ENCODE measurements around the gene RELN. TPM values are rescaled to one million over a fixed set of nuclear protein-coding genes. Genes with fewer than 3 reads are reported as not detected.
"Not testable (repeated sequence)": the region's sequence is repeated elsewhere in the genome, so short reads cannot be mapped to it uniquely, and the experiment has no call there.

The RELN gene
- total RNA-seq, 1 donor, result under 0.01 TPM

DNA sequence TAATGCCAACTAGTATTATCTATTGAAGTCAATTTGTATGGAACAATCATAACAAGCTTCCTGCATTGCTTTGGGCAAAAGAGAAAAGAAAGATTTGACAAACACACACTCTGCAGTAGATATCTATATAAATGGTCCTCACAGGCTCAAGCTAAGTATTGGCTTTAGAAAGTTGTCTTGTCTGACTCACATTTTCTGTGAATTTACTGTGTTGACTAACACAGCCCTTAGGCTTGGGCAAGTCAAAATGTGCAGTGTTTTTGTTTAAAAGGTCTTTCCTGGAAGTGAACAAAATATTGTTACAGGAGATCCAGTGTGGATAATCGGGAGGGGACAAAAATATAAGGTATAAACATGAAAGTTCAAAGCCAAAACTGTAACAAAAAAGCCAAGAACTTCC lies 194.4 kb downstream of the RELN start:
- Histone ChIP-seq H3K27me3 (ENCODE audit: insufficient read depth, low read length) (no peaks in the 10 kb centered on the region), H3K4me1 (ENCODE audit: insufficient read depth, low read length) (no peaks in the 10 kb centered on the region), H3K4me3 (ENCODE audit: low read length) (no peak overlapping the region), H3K9me3 (ENCODE audit: low read depth, low read length) (no peaks in the 10 kb centered on the region)

DNA sequence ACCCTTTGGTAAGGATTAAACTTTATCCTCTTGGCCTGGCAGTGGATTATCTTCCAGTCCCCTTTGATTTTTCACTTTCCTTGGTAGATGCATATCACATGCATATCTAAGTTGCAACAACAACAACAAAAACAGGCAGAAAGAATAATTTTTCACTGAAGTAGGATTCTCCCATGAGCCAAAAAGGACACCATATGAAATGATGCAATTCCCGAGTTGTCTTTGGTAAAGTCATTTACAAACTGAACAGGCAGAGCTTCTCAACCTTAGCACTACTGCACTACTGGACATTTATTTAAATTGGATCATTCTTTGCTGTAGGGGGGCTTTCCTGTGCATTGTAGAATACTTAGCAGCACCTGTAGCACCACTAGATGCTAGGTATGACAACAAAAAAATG lies 195.0 kb downstream of the RELN start:
- Histone ChIP-seq H3K27me3 (ENCODE audit: insufficient read depth, low read length) (no peaks in the 10 kb centered on the region), H3K9me3 (ENCODE audit: low read depth, low read length) (no peaks in the 10 kb centered on the region), H3K4me3 (ENCODE audit: low read length) (no peak overlapping the region), H3K4me1 (ENCODE audit: insufficient read depth, low read length) (no peaks in the 10 kb centered on the region)

DNA sequence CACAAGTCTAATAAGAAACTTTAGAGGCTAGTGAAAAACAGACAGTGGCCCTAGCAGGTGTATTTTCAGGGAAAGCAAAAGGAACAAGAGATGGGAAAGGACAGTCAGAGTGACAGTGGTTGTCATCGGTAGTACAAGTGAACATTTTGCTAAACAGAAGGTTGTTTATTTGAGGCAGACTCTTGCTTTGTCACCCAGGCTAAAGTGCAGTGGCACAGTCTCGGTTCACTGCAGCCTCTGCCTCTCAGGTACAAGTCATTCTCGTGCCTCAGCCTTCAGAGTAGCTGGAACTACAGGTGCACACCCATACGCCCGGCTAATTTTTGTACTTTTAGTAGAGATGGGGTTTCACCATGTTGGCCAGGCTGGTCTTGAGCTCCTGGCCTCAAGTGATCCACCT lies 195.8 kb downstream of the RELN start:
- Histone ChIP-seq H3K27me3 (ENCODE audit: insufficient read depth, low read length) (no peaks in the 10 kb centered on the region), H3K4me1 (ENCODE audit: insufficient read depth, low read length) (no peaks in the 10 kb centered on the region), H3K4me3 (ENCODE audit: low read length) (no peak overlapping the region), H3K9me3 (ENCODE audit: low read depth, low read length) (no peaks in the 10 kb centered on the region)

DNA sequence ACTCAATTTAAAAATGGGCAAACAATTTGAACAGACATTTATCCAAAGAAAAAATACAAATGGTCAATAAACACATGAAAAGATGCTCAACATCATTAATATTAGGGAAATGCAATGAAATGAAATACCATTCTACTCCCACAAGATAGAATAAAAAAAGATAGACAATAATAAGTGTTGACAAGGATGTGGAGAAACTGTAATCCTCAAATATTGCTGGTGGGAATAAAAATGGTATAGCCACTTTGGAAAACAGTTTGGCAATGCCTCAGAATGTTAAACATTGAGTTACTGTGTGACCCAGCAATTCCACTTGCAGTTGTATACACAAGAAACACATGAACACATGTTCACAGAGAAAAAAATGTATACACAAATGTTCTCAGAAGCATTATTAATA lies 197.6 kb downstream of the RELN start:
- Histone ChIP-seq H3K27me3 (ENCODE audit: insufficient read depth, low read length) (no peaks in the 10 kb centered on the region), H3K9me3 (ENCODE audit: low read depth, low read length) (no peaks in the 10 kb centered on the region), H3K4me1 (ENCODE audit: insufficient read depth, low read length) (no peaks in the 10 kb centered on the region), H3K4me3 (ENCODE audit: low read length) (no peak overlapping the region)

DNA sequence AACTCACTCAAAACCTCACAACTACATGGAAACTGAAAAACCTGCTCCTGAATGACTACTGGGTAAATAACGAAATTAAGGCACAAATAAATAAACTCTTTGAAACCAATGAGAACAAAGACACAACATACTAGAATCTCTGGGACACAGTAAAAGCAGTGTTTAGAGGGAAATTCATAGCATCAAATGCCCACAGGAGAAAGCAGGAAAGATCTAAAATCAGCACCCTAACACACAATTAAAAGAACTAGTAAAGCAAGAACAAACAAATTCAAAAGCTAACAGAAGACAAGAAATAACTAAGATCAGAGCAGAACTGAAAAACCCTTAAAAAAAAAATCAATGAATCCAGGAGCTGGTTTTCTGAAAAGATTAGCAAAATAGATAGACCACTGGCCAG lies 202.4 kb downstream of the RELN start:
- H3K4me3 ChIP-seq (ENCODE audit: low read length); H3K4me1 ChIP-seq (ENCODE audit: insufficient read depth, low read length); H3K27me3 ChIP-seq (ENCODE audit: insufficient read depth, low read length); H3K9me3 ChIP-seq (ENCODE audit: low read depth, low read length): not testable (repeated sequence)

DNA sequence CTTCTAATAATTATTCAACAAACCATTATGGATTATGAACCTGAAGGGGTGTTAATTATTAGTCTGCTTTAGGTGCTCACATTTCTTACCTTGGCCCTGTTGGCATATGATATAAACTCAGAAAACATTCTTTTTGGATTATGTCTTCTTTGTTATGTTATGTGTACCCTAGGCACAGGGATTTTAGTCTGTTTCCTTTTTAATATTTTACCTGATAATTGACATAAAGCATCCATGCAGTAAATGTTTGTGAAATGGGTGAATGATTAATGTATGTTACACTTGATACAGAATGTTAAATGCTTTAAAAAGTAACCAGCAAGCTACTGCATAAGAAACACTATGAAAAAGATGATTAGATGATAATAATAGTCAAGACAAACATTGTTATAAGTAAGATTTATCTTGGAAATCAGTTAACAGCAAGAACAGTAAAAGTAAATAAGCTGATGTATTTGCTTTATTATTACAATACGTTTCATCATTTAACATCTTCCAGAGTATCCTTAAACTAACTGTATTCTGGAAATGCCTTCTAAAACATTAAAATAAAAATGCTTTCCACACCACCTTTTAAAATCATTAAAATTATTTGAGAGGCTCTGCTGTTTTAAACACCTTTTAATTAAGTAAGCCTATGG lies 204.7 kb downstream of the RELN start:
- Histone ChIP-seq H3K27me3 (ENCODE audit: insufficient read depth, low read length) (no peaks in the 10 kb centered on the region), H3K4me3 (ENCODE audit: low read length) (no peak overlapping the region), H3K4me1 (ENCODE audit: insufficient read depth, low read length) (no peaks in the 10 kb centered on the region), H3K9me3 (ENCODE audit: low read depth, low read length) (no peaks in the 10 kb centered on the region)

DNA sequence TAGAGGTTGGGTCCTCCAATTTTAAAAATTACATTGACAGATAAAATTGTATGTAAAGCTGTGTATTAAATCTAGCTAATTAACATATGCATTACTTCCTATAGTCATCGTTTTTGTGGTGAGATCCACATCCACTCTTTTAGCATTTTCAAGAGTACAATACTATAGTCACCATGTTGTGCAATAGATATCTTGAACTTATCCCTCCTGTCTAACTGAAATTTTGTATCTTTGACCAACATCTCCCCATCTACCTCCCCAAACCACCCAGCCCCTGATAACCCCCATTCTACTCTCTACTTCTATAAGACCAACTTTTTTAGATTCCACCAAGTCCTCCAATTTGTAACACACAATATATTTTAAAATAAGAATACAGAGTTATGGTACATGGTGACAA lies 208.0 kb downstream of the RELN start:
- Histone ChIP-seq H3K9me3 (ENCODE audit: low read depth, low read length) (no peaks in the 10 kb centered on the region), H3K4me1 (ENCODE audit: insufficient read depth, low read length) (no peaks in the 10 kb centered on the region), H3K4me3 (ENCODE audit: low read length) (no peak overlapping the region), H3K27me3 (ENCODE audit: insufficient read depth, low read length) (no peaks in the 10 kb centered on the region)

DNA sequence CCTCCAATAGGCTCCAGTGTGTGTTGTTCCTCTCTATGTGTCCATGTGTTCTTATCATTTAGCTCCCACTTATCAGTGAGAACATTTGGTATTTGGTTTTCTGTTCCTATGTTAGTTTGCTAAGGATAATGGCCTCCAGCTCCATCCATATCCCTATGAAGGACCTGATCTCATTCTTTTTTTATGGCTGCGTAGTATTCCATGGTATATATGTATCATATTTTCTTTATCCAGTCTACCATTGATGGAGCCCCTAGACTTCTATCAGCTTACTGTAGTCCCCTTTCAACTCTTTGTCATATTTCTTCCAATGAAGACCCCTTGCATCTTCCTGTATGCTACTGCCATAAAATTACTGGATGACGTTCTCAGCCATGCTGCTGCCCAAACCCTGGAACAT lies 208.9 kb downstream of the RELN start:
- not testable (repeated sequence) for H3K27me3 ChIP-seq (ENCODE audit: insufficient read depth, low read length); H3K9me3 ChIP-seq (ENCODE audit: low read depth, low read length); H3K4me1 ChIP-seq (ENCODE audit: insufficient read depth, low read length); H3K4me3 ChIP-seq (ENCODE audit: low read length)

DNA sequence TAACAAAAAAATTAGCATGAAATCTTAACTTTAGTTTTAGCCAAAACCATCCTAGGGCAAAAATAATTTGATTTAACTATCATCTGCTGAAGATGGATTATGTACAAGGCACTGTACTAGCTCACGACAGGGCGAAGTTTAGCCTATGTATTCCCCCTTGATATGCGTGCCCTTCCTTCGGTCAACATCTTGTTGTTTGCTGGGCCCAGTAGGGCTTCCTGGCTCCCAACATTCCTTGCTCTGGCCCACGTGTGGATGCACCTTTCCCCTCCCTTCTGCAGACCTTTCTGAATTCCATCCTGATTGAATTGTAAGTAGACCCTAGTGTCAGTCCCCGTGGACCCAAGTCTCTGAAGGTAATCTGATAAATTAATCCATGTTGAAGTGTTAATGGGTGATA lies 212.0 kb downstream of the RELN start:
- H3K27me3 ChIP-seq (ENCODE audit: insufficient read depth, low read length), result no peaks in the 10 kb centered on the region
- H3K4me1 ChIP-seq (ENCODE audit: insufficient read depth, low read length), result no peaks in the 10 kb centered on the region
- H3K9me3 ChIP-seq (ENCODE audit: low read depth, low read length), result no peaks in the 10 kb centered on the region
- H3K4me3 ChIP-seq (ENCODE audit: low read length), result no peak overlapping the region

DNA sequence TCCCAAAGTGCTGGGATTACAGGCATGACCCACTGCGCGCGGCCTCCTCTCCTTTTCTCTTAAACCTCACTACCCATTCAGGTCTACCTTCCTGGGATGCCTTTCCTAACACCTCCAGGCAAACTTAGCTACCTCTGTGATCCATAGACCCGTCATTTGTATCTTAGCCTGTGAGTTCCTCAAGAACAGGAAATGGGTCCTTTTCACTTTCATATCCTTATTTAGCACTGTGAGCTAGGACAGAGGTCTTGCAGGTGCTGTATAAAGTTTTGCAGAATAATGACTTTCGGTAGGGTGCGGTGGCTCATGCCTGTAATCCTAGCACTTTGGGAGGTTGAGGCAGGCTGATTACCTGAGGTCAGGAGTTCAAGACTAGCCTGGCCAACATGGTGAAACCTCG lies 215.7 kb downstream of the RELN start:
- no peaks in the 10 kb centered on the region for H3K4me1 ChIP-seq (ENCODE audit: insufficient read depth, low read length)
- no peak overlapping the region for H3K4me3 ChIP-seq (ENCODE audit: low read length)
- no peaks in the 10 kb centered on the region for H3K9me3 ChIP-seq (ENCODE audit: low read depth, low read length)
- no peaks in the 10 kb centered on the region for H3K27me3 ChIP-seq (ENCODE audit: insufficient read depth, low read length)

DNA sequence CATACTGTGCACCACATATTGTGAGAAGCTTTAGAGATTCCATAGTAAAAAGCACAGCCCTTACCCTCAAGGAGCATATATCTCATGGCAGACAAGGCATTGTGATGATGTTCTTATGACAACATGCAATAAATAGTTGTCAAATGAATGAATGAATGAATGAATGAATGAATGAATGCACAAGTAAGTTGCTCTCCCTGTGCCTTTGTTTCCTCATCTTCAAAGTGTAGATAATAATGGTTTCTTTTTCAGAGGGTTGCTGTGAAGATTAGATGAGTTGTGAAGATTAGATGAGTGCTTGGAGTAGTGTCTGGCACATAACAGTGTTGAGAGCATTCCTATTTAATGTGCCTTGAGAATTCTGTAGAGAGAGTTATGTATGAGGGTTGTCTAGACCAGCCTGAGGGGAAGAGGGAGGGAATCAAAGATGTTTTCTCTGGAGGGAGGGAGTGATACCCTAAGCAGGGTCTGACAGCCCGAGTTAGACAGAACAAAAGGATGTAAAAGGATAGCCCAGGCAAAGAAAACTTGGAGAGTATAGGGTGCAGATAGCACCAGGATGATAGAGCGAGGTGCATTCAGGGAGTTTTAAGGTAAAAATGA lies 217.2 kb downstream of the RELN start:
- Histone ChIP-seq H3K27me3 (ENCODE audit: insufficient read depth, low read length) (no peaks in the 10 kb centered on the region), H3K9me3 (ENCODE audit: low read depth, low read length) (no peaks in the 10 kb centered on the region), H3K4me1 (ENCODE audit: insufficient read depth, low read length) (no peaks in the 10 kb centered on the region), H3K4me3 (ENCODE audit: low read length) (no peak overlapping the region)

DNA sequence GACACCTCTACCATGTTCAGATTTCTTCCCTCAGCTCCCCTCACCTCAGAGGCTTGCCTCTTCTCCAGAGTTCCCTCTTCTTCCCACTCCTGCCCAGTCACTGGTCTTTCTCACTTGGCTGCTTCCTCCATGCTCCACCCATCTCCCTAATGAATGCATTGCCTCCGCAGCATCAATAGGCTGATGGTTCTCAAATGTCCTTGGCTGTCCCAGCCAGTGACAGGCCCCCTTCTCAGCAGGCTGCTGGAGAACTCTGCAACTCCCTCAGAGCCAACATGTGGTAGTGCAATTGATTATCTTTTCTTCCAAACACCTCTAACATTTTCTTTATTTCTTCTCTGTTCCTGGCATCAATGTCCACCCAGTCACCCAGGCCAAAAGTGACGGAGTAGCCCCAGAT lies 218.2 kb downstream of the RELN start:
- Histone ChIP-seq H3K27me3 (ENCODE audit: insufficient read depth, low read length) (no peaks in the 10 kb centered on the region), H3K4me3 (ENCODE audit: low read length) (no peak overlapping the region), H3K4me1 (ENCODE audit: insufficient read depth, low read length) (no peaks in the 10 kb centered on the region), H3K9me3 (ENCODE audit: low read depth, low read length) (no peaks in the 10 kb centered on the region)

DNA sequence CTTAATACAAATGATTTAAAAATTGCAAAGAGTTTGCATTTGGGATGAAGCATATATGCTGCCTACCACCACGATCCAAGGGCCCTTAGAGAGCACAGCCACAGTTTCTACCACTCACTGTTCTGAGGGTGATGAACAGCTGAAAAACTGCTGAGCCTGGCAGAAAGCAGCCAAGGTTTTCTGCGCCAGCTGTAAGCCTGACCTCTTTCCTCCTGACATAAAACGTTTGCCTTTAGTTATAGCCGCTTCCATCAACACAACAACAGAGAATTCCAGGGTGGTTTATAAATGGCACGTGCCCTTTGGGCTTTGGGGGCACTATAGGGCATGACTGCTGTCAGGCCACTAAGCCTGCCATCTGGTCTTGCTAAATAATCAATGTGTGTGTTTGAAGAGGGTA lies 222.8 kb downstream of the RELN start:
- Histone ChIP-seq H3K9me3 (ENCODE audit: low read depth, low read length) (no peaks in the 10 kb centered on the region), H3K27me3 (ENCODE audit: insufficient read depth, low read length) (no peaks in the 10 kb centered on the region), H3K4me1 (ENCODE audit: insufficient read depth, low read length) (no peaks in the 10 kb centered on the region), H3K4me3 (ENCODE audit: low read length) (no peak overlapping the region)

DNA sequence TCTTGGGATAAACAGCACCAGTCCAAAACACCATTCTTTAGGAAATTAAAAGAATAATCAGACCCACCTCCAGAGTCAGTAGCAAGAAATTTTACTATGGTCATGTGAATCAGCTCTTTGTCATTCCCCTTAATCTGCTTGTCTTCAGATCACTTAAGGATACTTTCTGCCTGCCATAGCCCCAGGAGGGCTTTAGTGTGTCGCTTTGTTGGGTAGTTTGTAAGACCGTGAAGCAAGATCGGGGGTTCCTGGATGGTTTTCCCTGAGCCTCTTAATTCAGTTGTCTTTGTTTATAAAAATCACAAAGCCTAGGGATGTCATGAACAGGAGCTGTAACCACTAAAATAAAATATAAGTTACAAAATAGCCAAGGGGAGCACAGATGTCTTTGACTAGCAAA lies 223.6 kb downstream of the RELN start:
- Histone ChIP-seq H3K27me3 (ENCODE audit: insufficient read depth, low read length) (no peaks in the 10 kb centered on the region), H3K9me3 (ENCODE audit: low read depth, low read length) (no peaks in the 10 kb centered on the region), H3K4me3 (ENCODE audit: low read length) (no peak overlapping the region), H3K4me1 (ENCODE audit: insufficient read depth, low read length) (no peaks in the 10 kb centered on the region)

DNA sequence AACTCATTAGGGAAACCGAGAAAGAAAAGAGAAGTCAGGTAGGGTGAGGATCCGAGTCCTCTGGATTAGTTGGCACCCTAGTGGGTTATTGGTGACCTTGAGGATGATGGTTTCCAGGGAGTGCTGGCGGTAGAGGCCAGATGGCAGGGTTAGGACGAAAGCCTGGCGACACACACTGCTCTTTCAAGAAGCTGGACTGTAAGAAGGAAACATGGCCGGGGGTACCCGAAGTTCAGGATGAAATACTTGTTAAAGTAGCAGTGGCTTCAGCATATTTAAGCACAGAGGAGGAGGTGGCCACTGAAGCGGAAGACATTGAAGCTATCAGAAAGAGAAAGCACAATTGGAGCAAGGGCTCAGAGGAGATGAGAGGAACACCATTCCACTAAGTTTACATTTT lies 224.6 kb downstream of the RELN start:
- Histone ChIP-seq H3K4me1 (ENCODE audit: insufficient read depth, low read length) (no peaks in the 10 kb centered on the region), H3K4me3 (ENCODE audit: low read length) (no peak overlapping the region), H3K27me3 (ENCODE audit: insufficient read depth, low read length) (no peaks in the 10 kb centered on the region), H3K9me3 (ENCODE audit: low read depth, low read length) (no peaks in the 10 kb centered on the region)

DNA sequence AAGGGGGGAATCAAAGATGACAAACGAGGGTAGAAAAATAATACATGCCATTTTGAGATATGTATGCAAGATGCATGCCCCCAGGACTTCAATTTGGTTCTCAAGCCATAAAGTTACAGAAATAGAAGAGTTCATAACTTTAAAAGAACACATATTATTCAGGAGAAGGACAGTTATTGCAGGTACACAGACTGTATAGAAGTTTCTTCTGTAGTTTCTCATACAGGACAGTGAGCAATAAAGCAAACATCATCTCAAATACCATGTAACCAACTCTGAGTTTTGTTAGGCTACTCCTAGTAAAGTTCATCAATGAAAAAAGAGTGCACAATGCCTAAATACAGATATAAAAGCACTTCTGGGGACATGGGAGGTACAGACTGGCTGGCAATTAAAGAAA lies 226.6 kb downstream of the RELN start:
- H3K27me3 ChIP-seq (ENCODE audit: insufficient read depth, low read length), result no peaks in the 10 kb centered on the region
- no peaks in the 10 kb centered on the region for H3K4me1 ChIP-seq (ENCODE audit: insufficient read depth, low read length)
- no peak overlapping the region for H3K4me3 ChIP-seq (ENCODE audit: low read length)
- H3K9me3 ChIP-seq (ENCODE audit: low read depth, low read length), result no peaks in the 10 kb centered on the region
